Measurements from ENCODE around the gene SGIP1. TPM values are rescaled to one million over a fixed set of nuclear protein-coding genes. Genes with fewer than 3 reads are reported as not detected.

SGIP1 gene
- total RNA-seq, 2 donors from 2014 or later = 3.8 to 9.4 TPM

DNA sequence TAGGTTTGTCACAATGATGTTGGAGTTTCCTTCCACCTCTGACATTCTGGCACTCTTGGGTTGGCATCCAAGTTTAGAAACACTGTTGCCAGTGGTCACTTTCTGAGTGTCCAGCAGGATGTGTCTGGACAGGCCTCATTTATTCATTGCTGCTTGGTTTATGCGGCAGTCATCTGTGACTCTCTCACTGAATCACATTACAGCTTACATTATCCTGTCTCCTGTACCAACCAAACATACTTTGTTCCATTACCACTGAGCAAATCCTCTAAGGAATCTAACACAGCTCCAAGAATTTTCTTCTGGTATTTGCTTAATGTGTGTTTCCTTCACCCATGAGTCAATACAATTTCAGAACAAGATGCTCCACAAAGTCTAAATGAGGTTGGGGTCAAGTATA is 19.9 kb downstream of the SGIP1 start:
- Mint-ChIP-seq H3K9me3 (no peaks in the 10 kb centered on the region), H3K4me3 (no peak overlapping the region)
- TF ChIP-seq CTCF (conservative IDR thresholded peaks at IDR 0.05) = no peak

DNA sequence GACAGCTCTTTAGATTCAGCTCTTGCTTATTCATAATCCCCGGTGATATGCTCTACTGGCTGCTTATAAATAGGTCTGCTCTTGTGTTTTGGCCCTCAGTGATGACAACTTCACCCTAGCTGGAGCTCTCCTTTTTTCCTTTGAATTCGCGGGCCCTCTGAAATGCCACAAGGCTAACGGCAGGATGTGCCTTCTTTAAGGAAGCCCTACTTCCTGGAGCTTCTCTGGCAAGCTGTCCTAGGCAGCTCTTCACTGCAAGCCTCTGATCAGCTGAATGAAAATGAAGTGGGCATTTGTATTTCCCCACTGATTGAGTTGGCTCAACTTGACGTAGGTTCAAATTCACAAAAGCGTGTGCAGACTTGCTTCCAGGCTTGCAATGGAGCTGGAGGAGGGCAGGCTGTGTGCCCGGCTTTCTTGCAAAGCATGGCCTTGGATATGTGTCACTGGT is 22.2 kb downstream of the SGIP1 start:
- no peak overlapping the region for H3K27ac Mint-ChIP-seq
- no peak for TF ChIP-seq CTCF (conservative IDR thresholded peaks at IDR 0.05)
- no peak overlapping the region for H3K4me3 Mint-ChIP-seq
- no peaks in the 10 kb centered on the region for H3K36me3 Mint-ChIP-seq (ENCODE audit: low read depth)
- no peaks in the 10 kb centered on the region for H3K9me3 Mint-ChIP-seq
- no peaks in the 10 kb centered on the region for H3K36me3 ChIP-seq (ENCODE audit: control insufficient read depth, insufficient read depth, low read length)
- no peak overlapping the region for H3K9ac ChIP-seq (ENCODE audit: extremely low read depth, low read length, poor library complexity, severe bottlenecking)
- H3K9me3 ChIP-seq (ENCODE audit: control insufficient read depth, low read length) = no peaks in the 10 kb centered on the region
- no peak for DNase-seq
- 87 to 91% methylated on average over 3 to 7 of the region's 7 CpGs for WGBS, 2 experiments (ENCODE audit: insufficient coverage in 1 of 2, insufficient read length in 1 of 2)
- no peaks in the 10 kb centered on the region for H3K27me3 Mint-ChIP-seq (ENCODE audit: insufficient read depth)
- peaks cover 11% of the 10 kb centered on the region for H3K27me3 ChIP-seq (ENCODE audit: control insufficient read depth, insufficient read depth, low read length, poor library complexity, severe bottlenecking)
- H3K4me1 Mint-ChIP-seq = peaks cover 16% of the 10 kb centered on the region
- H3K27ac ChIP-seq (ENCODE audit: low read depth, low read length) = no peak overlapping the region
- peaks cover 3% of the 10 kb centered on the region for H3K4me1 ChIP-seq (ENCODE audit: control insufficient read depth, insufficient read depth, low read length)
- no peak overlapping the region for H3K4me3 ChIP-seq (ENCODE audit: low read length)

More for the DNA sequence above, 19.9 kb downstream of the SGIP1 start:
- WGBS, 2 experiments (ENCODE audit: insufficient coverage in 1 of 2, insufficient read length in 1 of 2) = 94 to 100% methylated on average over 1 of the region's 1 CpG
- Histone ChIP-seq H3K36me3 (ENCODE audit: control insufficient read depth, insufficient read depth, low read length) (no peaks in the 10 kb centered on the region), H3K9ac (ENCODE audit: extremely low read depth, low read length, poor library complexity, severe bottlenecking) (no peak overlapping the region), H3K4me3 (ENCODE audit: low read length) (no peak overlapping the region), H3K27me3 (ENCODE audit: control insufficient read depth, insufficient read depth, low read length, poor library complexity, severe bottlenecking) (peaks cover 11% of the 10 kb centered on the region), H3K27ac (ENCODE audit: low read depth, low read length) (no peak overlapping the region), H3K4me1 (ENCODE audit: control insufficient read depth, insufficient read depth, low read length) (peaks cover 3% of the 10 kb centered on the region), H3K9me3 (ENCODE audit: control insufficient read depth, low read length) (no peaks in the 10 kb centered on the region)
- peaks cover 16% of the 10 kb centered on the region for H3K4me1 Mint-ChIP-seq
- no peak overlapping the region for H3K27ac Mint-ChIP-seq
- H3K36me3 Mint-ChIP-seq (ENCODE audit: low read depth) = no peaks in the 10 kb centered on the region
- no peaks in the 10 kb centered on the region for H3K27me3 Mint-ChIP-seq (ENCODE audit: insufficient read depth)
- DNase-seq = no peak

DNA sequence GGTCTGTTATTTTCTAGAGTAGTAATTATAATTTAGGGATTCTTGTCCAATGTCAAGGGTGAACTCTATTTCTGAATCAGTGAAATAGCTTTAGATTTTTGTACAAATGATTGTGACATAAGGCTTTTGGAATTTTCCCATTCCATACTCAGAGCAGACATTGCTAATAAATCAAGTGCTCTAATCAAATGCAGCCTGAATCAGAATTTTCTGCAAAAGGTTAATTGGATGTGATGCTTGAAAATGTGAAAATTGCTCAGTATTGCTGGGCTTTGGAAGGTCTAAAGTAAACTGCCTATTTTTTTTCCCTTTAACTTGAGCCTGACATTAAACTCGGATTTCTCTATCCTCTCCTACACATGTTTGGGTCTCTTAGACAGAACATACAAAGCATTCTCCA is 23.2 kb downstream of the SGIP1 start:
- H3K36me3 ChIP-seq (ENCODE audit: control insufficient read depth, insufficient read depth, low read length) = no peaks in the 10 kb centered on the region
- no peak overlapping the region for H3K4me3 Mint-ChIP-seq
- H3K27me3 Mint-ChIP-seq (ENCODE audit: insufficient read depth) = no peaks in the 10 kb centered on the region
- no peak overlapping the region for H3K4me3 ChIP-seq (ENCODE audit: low read length)
- no peaks in the 10 kb centered on the region for H3K36me3 Mint-ChIP-seq (ENCODE audit: low read depth)
- WGBS, 2 experiments (ENCODE audit: insufficient coverage in 1 of 2, insufficient read length in 1 of 2) = 87 to 100% methylated on average over 1 of the region's 1 CpG
- no peaks in the 10 kb centered on the region for H3K9me3 Mint-ChIP-seq
- DNase-seq = no peak
- no peak for TF ChIP-seq CTCF (conservative IDR thresholded peaks at IDR 0.05)
- H3K4me1 Mint-ChIP-seq = peaks cover 13% of the 10 kb centered on the region
- H3K9me3 ChIP-seq (ENCODE audit: control insufficient read depth, low read length) = no peaks in the 10 kb centered on the region
- H3K27ac ChIP-seq (ENCODE audit: low read depth, low read length) = no peak overlapping the region
- no peak overlapping the region for H3K9ac ChIP-seq (ENCODE audit: extremely low read depth, low read length, poor library complexity, severe bottlenecking)
- peaks cover 11% of the 10 kb centered on the region for H3K27me3 ChIP-seq (ENCODE audit: control insufficient read depth, insufficient read depth, low read length, poor library complexity, severe bottlenecking)
- H3K27ac Mint-ChIP-seq = no peak overlapping the region
- H3K4me1 ChIP-seq (ENCODE audit: control insufficient read depth, insufficient read depth, low read length) = peaks cover 3% of the 10 kb centered on the region

All from endodermal cell (in vitro differentiated cells).